Uterus (tissue), 4 donors: ENCODE data around the gene CHTOP. TPM values are rescaled to one million over a fixed set of nuclear protein-coding genes. Genes with fewer than 3 reads are reported as not detected.
"Not testable (repeated sequence)": the region's sequence is repeated elsewhere in the genome, so short reads cannot be mapped to it uniquely, and the experiment has no call there.

Source experiments
- DNase-seq, 2 donors: peaks; one replicate each; pipeline ENCODE4 v3.0.0-alpha.2; 2019 to 2020
- H3K27ac ChIP-seq, 2 donors: fragments of 200-600 bp; sonication (generic); 1 replicate in 1 of 2; 2 replicates in 1 of 2; pipeline ENCODE4 v1.5.1; 2016 to 2018
- H3K27me3 ChIP-seq, 2 donors: fragments of 200-600 bp; sonication (generic); one replicate each; pipeline ENCODE4 v1.5.1; 2018 to 2019; ENCODE audit warnings: control low read depth in 1 of 2
- H3K36me3 ChIP-seq, 2 donors: fragments of 200-600 bp; sonication (generic); one replicate each; pipeline ENCODE4 v1.5.1; 2019; ENCODE audit warnings: control low read depth in 1 of 2
- H3K4me1 ChIP-seq, 2 donors: fragments of 200-600 bp; sonication (generic); one replicate each; pipeline ENCODE4 v1.5.1; 2018 to 2019; ENCODE audit warnings: control low read depth in 1 of 2
- H3K4me3 ChIP-seq, 2 donors: fragments of 200-600 bp; sonication (generic); 1 replicate in 1 of 2; 2 replicates in 1 of 2; pipeline ENCODE4 v1.5.1; 2018 to 2019; ENCODE audit warnings: mild to moderate bottlenecking in 1 of 2
- H3K9me3 ChIP-seq, 2 donors: fragments of 200-600 bp; sonication (generic); one replicate each; pipeline ENCODE4 v1.5.1; 2019; ENCODE audit warnings: control low read depth in 1 of 2
- CTCF ChIP-seq, 4 experiments: fragments of 200-600 bp in 2 of 4; fragments of 450-650 bp in 2 of 4; sonication (generic) in 2 of 4; IDR thresholded peaks; one replicate each; pipeline ENCODE4 v1.5.1; 2016 to 2019; ENCODE audit warnings: antibody characterized with exemption in 4 of 4, mild to moderate bottlenecking in 2 of 4, moderate library complexity in 1 of 4
- POLR2A ChIP-seq, 2 donors: fragments of 450-650 bp; IDR thresholded peaks; one replicate each; pipeline ENCODE4 v1.6.1; 2016; ENCODE audit warnings: antibody characterized with exemption in 2 of 2, mild to moderate bottlenecking in 1 of 2, moderate library complexity in 1 of 2
- intact Hi-C: fragments of 100-400 bp; cut with DNase I; formaldehyde crosslinking; loops from one replicate; pipeline ENCODE4 v1.15.1; 2023; ENCODE audit warnings: low total_unique reads
- total RNA-seq, 4 donors: library from RNA; depleted of rRNA in 3 of 4; stranded (reverse); fragments of >200 nt in 3 of 4; gene quantifications; one replicate each; pipeline versions ENCODE4 v1.1.0 to v1.2.4, GENCODE V29; 2014 to 2023
- donor health status: DM: yes; HTN: yes; CAD: no.

The CHTOP gene
- total RNA-seq, 4 donors from 2014 or later = 43.8 to 91.0 (median 70.8) TPM

GRCh38 chr1:153671628-153672353 is 37.9 kb downstream of the CHTOP start:
- TF ChIP-seq CTCF (IDR thresholded peaks at IDR 0.05) = peak in 1 of 4 experiments; percentile 21
- intact Hi-C loops = loop anchor here (10.0 kb wide), 1 partner anchor 313 kb away; the partner anchor contains the start of gene RAB13
- not testable (repeated sequence) for H3K9me3 ChIP-seq, H3K36me3 ChIP-seq, H3K4me1 ChIP-seq, H3K27me3 ChIP-seq
- Histone ChIP-seq H3K27ac (peak overlapping the region; percentile 90 to 97), H3K4me3 (peak overlapping the region; percentile 45 to 53)
- DNase-seq = peak; percentile 56 to 72

GRCh38 chr1:153673511-153673910 is 39.6 kb downstream of the CHTOP start:
- no peak for DNase-seq
- Histone ChIP-seq H3K27me3 (no peaks in the 10 kb centered on the region), H3K27ac (no peak overlapping the region), H3K4me3 (no peak overlapping the region), H3K9me3 (no peaks in the 10 kb centered on the region), H3K4me1 (peaks cover 7 to 9% of the 10 kb centered on the region in 2 donors), H3K36me3 (no peaks in the 10 kb centered on the region)
- intact Hi-C loops = loop anchor here (10.0 kb wide), 1 partner anchor 311 kb away; the partner anchor contains the start of gene RAB13
- TF ChIP-seq CTCF (IDR thresholded peaks at IDR 0.05) (no peak), POLR2A (IDR thresholded peaks at IDR 0.05) (no peak)

- H3K4me3 ChIP-seq = peak overlapping the region; percentile 47 to 69
- H3K27me3 ChIP-seq = no peaks in the 10 kb centered on the region
- DNase-seq = peak; percentile 60 to 67
- no peaks in the 10 kb centered on the region for H3K36me3 ChIP-seq
- H3K27ac ChIP-seq = peak overlapping the region; percentile 74 to 83
- intact Hi-C loops = loop anchor here (2.0 to 10.0 kb wide), 2 partner anchors 93 to 307 kb away; partner anchors contain the start of gene RAB13
- no peaks in the 10 kb centered on the region for H3K9me3 ChIP-seq
- TF ChIP-seq POLR2A (IDR thresholded peaks at IDR 0.05) (no peak), CTCF (IDR thresholded peaks at IDR 0.05) (peak; percentile 84 to 96 (median 86))
- no peaks in the 10 kb centered on the region for H3K4me1 ChIP-seq
Measured at GRCh38 chr1:153677718-153678518, 44.1 kb downstream of the CHTOP start.

- H3K27ac ChIP-seq = peak within 1 kb of the TSS; percentile 74 to 83
- intact Hi-C loops = loop anchor here (10.0 kb wide), 1 partner anchor 306 kb away; the partner anchor contains the start of gene RAB13
- H3K36me3 ChIP-seq = no peaks in the 10 kb centered on the region
- no peaks in the 10 kb centered on the region for H3K4me1 ChIP-seq
- peak within 1 kb of the TSS; percentile 47 to 69 for H3K4me3 ChIP-seq
- DNase-seq = peak; percentile 69 to 83
- H3K27me3 ChIP-seq = no peaks in the 10 kb centered on the region
- no peaks in the 10 kb centered on the region for H3K9me3 ChIP-seq
- no peak for TF ChIP-seq POLR2A (IDR thresholded peaks at IDR 0.05)
- peak in 1 of 4 experiments; percentile 6 for TF ChIP-seq CTCF (IDR thresholded peaks at IDR 0.05)
Measured at GRCh38 chr1:153678519-153679336, 44.9 kb downstream of the CHTOP start, which contains the start of gene NPR1. Gene NPR1 (plus strand): TSS chr1:153678688. CDS start chr1:153679109, 421 bp downstream.
